ENCODE results near the gene EIF3F.

The EIF3F gene

GRCh38 chr11:7971846-7972245, 15.3 kb upstream of the EIF3F start:
- no peak for ATAC-seq
- no peak for TF ChIP-seq ZNF8 (CRISPR knock-in tag; IDR thresholded peaks at IDR 0.05)
- no peak for TF ChIP-seq ARNTL (CRISPR knock-in tag; IDR thresholded peaks at IDR 0.05; ENCODE audit: borderline replicate concordance, low read depth)
- TF ChIP-seq CSRNP3 (CRISPR knock-in tag; IDR thresholded peaks at IDR 0.05) = no peak
- TF ChIP-seq ISL1 (CRISPR knock-in tag; IDR thresholded peaks at IDR 0.05) = no peak
- no peak for TF ChIP-seq BACH2 (CRISPR knock-in tag; IDR thresholded peaks at IDR 0.05; ENCODE audit: borderline replicate concordance)
- no peak for TF ChIP-seq TOX (CRISPR knock-in tag; IDR thresholded peaks at IDR 0.05; ENCODE audit: borderline replicate concordance)
- no peak for TF ChIP-seq POU6F1 (CRISPR knock-in tag; IDR thresholded peaks at IDR 0.05; ENCODE audit: borderline replicate concordance, low read depth)
- TF ChIP-seq PPARA (CRISPR knock-in tag; IDR thresholded peaks at IDR 0.05; ENCODE audit: borderline replicate concordance) = no peak
- no peak for TF ChIP-seq CREB5 (CRISPR knock-in tag; IDR thresholded peaks at IDR 0.05; ENCODE audit: low read depth)
- no peak for TF ChIP-seq OSR1 (CRISPR knock-in tag; IDR thresholded peaks at IDR 0.05)
- no peak for TF ChIP-seq ZNF565 (CRISPR knock-in tag; conservative IDR thresholded peaks at IDR 0.05; ENCODE audit: low read depth)
- no peak for TF ChIP-seq PATZ1 (CRISPR knock-in tag; IDR thresholded peaks at IDR 0.05; ENCODE audit: borderline replicate concordance)

- no peak for ATAC-seq
- TF ChIP-seq ESRRG (CRISPR knock-in tag; IDR thresholded peaks at IDR 0.05) (no peak), GLIS3 (CRISPR knock-in tag; IDR thresholded peaks at IDR 0.05) (no peak), POU6F1 (CRISPR knock-in tag; IDR thresholded peaks at IDR 0.05; ENCODE audit: borderline replicate concordance, low read depth) (no peak), PPARA (CRISPR knock-in tag; IDR thresholded peaks at IDR 0.05; ENCODE audit: borderline replicate concordance) (no peak), CSDC2 (CRISPR knock-in tag; IDR thresholded peaks at IDR 0.05) (no peak), ZNF70 (CRISPR knock-in tag; IDR thresholded peaks at IDR 0.05) (no peak), TSHZ2 (CRISPR knock-in tag; IDR thresholded peaks at IDR 0.05) (no peak)
These were observed 14.1 kb upstream of the EIF3F start for GRCh38 chr11:7973011-7973410.

- TF ChIP-seq ZC3H10 (CRISPR knock-in tag; IDR thresholded peaks at IDR 0.05) (no peak), ZFP30 (CRISPR knock-in tag; IDR thresholded peaks at IDR 0.05) (no peak), TOX (CRISPR knock-in tag; IDR thresholded peaks at IDR 0.05; ENCODE audit: borderline replicate concordance) (no peak), PPARA (CRISPR knock-in tag; IDR thresholded peaks at IDR 0.05; ENCODE audit: borderline replicate concordance) (no peak), CSDC2 (CRISPR knock-in tag; IDR thresholded peaks at IDR 0.05) (no peak), BACH2 (CRISPR knock-in tag; IDR thresholded peaks at IDR 0.05; ENCODE audit: borderline replicate concordance) (no peak), POU6F1 (CRISPR knock-in tag; IDR thresholded peaks at IDR 0.05; ENCODE audit: borderline replicate concordance, low read depth) (no peak), CSRNP3 (CRISPR knock-in tag; IDR thresholded peaks at IDR 0.05) (no peak), ISL1 (CRISPR knock-in tag; IDR thresholded peaks at IDR 0.05) (no peak), SNAI2 (CRISPR knock-in tag; IDR thresholded peaks at IDR 0.05) (no peak), ZFP3 (CRISPR knock-in tag; IDR thresholded peaks at IDR 0.05) (no peak), TCF4 (CRISPR knock-in tag; IDR thresholded peaks at IDR 0.05; ENCODE audit: borderline replicate concordance) (no peak), OSR1 (CRISPR knock-in tag; IDR thresholded peaks at IDR 0.05) (no peak)
- ATAC-seq = no peak
These were observed 12.5 kb upstream of the EIF3F start for GRCh38 chr11:7974668-7975067.
